NCI-H2107 treated with DMSO at 0.1 percent for 48 hours (cell line): ENCODE data around the gene TTBK2.
A peak's percentile ranks its signal among the peaks of the same experiment; 100 is the strongest.

Experiments
- DNase-seq: peaks from one replicate; lab custom pipeline; 2025; ENCODE audit not compliant: unreplicated experiment; lab: John Stamatoyannopoulos, UW

The TTBK2 gene

GRCh38 chr15:42729409-42729808, 191.2 kb downstream of the TTBK2 start:
- no peak for DNase-seq

GRCh38 chr15:42728972-42729371, 191.6 kb downstream of the TTBK2 start:
- no peak for DNase-seq

GRCh38 chr15:42728560-42728959, 192.0 kb downstream of the TTBK2 start:
- DNase-seq = no peak

GRCh38 chr15:42727750-42728381, 192.7 kb downstream of the TTBK2 start:
- peak; percentile 21 for DNase-seq

- DNase-seq = peak; percentile 27
These were observed 194.5 kb downstream of the TTBK2 start for GRCh38 chr15:42726114-42726513.

GRCh38 chr15:42725331-42725903, 195.2 kb downstream of the TTBK2 start:
- DNase-seq = no peak

GRCh38 chr15:42724276-42724675, 196.3 kb downstream of the TTBK2 start:
- DNase-seq = no peak

GRCh38 chr15:42723068-42723467, 197.5 kb downstream of the TTBK2 start:
- no peak for DNase-seq

GRCh38 chr15:42721916-42722315, 198.7 kb downstream of the TTBK2 start:
- no peak for DNase-seq

GRCh38 chr15:42721016-42721415, 199.6 kb downstream of the TTBK2 start:
- DNase-seq = no peak

GRCh38 chr15:42720071-42720470, 200.5 kb downstream of the TTBK2 start:
- no peak for DNase-seq

- DNase-seq = no peak
These were observed 201.5 kb downstream of the TTBK2 start for GRCh38 chr15:42719043-42719442.

GRCh38 chr15:42716626-42717025, 204.0 kb downstream of the TTBK2 start:
- DNase-seq = no peak

- DNase-seq = no peak
These were observed 204.5 kb downstream of the TTBK2 start for GRCh38 chr15:42716125-42716524.

- no peak for DNase-seq
These were observed 208.0 kb downstream of the TTBK2 start for GRCh38 chr15:42712584-42712983.

- no peak for DNase-seq
These were observed 208.8 kb downstream of the TTBK2 start for GRCh38 chr15:42711746-42712145.

- DNase-seq = no peak
These were observed 209.9 kb downstream of the TTBK2 start for GRCh38 chr15:42710662-42711061.

GRCh38 chr15:42707873-42708544, 212.6 kb downstream of the TTBK2 start:
- no peak for DNase-seq

GRCh38 chr15:42707068-42707467, 213.5 kb downstream of the TTBK2 start:
- DNase-seq = no peak

GRCh38 chr15:42705336-42705735, 215.2 kb downstream of the TTBK2 start:
- no peak for DNase-seq

GRCh38 chr15:42704492-42704926, 216.1 kb downstream of the TTBK2 start:
- peak; percentile 28 for DNase-seq

GRCh38 chr15:42696626-42697025, 224.0 kb downstream of the TTBK2 start:
- no peak for DNase-seq
